SK-N-SH (cell line): ENCODE data around the gene SH3BP1.

ENCODE experiments used
- CTCF ChIP-seq: fragments of 200-600 bp; sonication (generic); IDR thresholded peaks from 2 replicates; pipeline ENCODE4 v1.6.1; 2017; ENCODE audit warnings: antibody characterized with exemption, mild to moderate bottlenecking, moderate library complexity
- GATA2 ChIP-seq: sonication (generic); formaldehyde crosslinking; IDR thresholded peaks from 2 replicates; pipeline ENCODE4 v1.5.0; 2020; ENCODE audit warnings: mild to moderate bottlenecking, missing genetic modification reagents
- REST ChIP-seq: IDR thresholded peaks from 2 replicates; pipeline ENCODE4 v1.6.1; 2012; ENCODE audit warnings: mild to moderate bottlenecking, low read depth, low read length, moderate library complexity
- USF1 ChIP-seq: IDR thresholded peaks from 2 replicates; pipeline ENCODE4 v1.4.0; 2012; ENCODE audit warnings: low read depth, borderline replicate concordance

- no peak for TF ChIP-seq USF1
- TF ChIP-seq REST = no peak
- TF ChIP-seq GATA2 = no peak
- TF ChIP-seq CTCF = no peak
Measured at GRCh38 chr22:37621352-37621860, 18.1 kb upstream of the SH3BP1 start.
